Stimulated activated naive CD4-positive, alpha-beta T cell (primary cell): ENCODE measurements around the gene MS4A4A.
A peak's percentile ranks its signal among the peaks of the same experiment; 100 is the strongest.
"Not testable (repeated sequence)": the region's sequence is repeated elsewhere in the genome, so short reads cannot be mapped to it uniquely, and the experiment has no call there.

Source experiments
- DNase-seq, 6 experiments: peaks; one replicate each; lab custom pipeline; 2025; lab: John Stamatoyannopoulos, UW

MS4A4A gene

DNA sequence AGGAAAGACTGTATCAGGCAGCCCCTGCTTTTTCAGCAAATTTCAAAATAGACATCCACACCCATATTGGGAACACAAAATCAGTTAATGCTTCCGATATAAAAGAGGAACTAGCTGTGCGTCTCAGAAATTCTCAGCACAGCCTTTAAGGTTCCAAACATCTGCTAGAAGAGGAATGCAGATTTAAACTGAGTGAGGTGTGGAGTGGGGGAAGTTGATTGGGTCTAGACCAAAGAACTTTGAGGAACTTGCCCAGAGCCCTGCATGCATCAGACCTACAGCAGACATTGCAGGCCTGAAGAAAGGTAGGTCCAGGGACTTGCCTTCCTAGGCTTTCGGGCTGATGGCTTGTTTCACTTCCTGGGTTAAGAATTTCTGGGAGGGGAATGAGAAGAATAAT, at the start of gene MS4A4A:
Gene MS4A4A (plus strand): TSS at position 255 of the 400 bp plus-strand sequence. CDS start 10 bp downstream, at position 265.
- no peak for DNase-seq

DNA sequence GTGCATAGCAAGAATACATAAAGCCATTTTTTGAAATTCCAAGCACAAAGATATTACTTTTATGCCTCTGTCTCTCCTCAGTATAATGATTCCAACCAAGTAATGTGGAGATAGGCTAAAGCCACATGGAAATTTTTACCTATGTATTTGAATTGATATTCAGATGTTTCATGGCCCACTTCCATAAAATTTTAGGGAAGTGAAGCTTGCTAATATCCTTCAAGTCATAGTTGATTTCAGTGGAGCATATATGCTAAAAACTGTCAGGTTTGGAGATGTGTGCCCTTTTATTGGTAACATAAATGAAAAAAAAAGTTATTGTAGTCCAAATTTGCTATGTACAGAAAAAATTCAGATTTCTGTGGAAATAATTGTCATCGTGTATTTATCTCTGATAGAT, 49.8 kb upstream of the MS4A4A start:
- no peak for DNase-seq

DNA sequence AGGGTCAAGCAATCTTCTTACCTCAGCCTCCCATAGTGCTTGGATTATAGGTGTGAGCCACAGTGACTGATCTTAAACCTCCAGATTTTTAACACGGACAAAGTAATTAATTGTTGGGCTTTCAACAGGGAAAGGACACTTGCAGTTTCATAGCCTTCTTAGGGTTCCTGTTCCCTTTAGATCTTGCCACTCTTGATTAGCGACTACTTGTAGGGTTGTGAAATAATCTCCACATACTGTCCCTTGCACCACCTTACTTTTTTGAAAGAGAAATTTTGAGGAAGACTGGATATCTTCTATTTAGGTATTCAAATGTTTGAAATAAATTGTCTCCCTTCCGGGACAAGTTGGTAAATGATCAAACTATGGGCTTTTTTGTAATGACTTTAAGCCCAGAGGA, 45.1 kb upstream of the MS4A4A start:
- no peak for DNase-seq

DNA sequence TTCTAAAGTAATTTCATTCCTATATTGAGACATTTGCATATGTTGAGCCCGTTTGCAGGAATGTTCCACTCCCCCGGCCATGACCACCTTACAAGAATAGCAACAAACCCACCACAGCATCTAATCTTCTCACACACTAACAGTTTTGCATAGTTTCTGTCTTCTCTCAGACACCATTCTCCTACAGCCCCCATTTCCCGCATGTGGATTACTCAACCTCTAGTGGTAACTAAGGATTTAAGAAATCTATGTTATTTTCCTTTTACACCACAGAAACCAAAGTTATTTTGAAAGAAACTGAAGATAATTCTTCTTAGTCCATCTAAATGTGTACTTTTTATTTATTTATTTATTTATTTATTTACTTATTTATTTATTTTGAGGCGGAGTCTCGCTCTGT, 39.8 kb upstream of the MS4A4A start:
- DNase-seq: no peak

DNA sequence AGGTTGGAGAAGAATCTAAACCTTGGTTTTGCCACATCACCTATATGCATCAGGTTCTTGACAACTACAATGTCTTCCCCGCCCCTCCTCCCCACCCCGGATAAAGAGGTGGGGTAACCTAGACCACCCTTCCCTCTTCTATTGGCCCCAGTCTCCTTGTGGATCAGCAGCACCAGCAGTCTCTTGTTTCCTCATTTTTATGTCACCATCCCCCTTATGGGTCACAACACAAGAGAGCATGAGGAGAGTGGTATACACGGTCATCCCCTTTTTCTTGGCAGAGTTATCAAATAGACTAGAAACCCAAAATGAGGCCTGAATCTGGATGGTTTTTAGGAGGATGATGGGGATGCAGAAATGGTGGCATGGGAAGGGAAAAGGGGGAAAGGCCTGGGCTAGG, 38.7 kb upstream of the MS4A4A start:
- DNase-seq: no peak

DNA sequence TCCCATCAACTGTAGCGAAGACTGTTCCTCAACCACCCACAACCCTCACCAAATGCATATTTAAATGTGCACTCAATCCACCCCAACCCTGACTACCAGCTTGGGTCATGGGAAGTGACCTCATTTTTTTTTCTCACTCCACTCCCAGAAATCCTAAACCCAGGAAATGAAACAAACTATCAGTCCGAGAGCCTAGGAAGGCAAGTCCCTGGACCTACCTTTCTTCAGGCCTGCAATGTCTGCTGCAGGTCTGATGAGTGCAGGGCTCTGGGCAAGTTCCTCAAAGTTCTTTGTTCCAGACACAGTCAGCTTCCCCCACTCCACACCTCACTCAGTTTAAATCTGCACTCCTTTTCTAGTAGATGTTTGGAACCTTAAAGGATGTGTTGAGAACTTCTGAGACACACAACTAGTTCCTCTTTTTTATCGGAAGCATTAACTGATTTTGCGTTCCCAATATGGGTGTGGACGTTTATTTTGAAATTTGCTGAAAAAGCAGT, 37.7 kb upstream of the MS4A4A start, which contains the start of gene MS4A4E:
Gene MS4A4E (minus strand): TSS at position 398 of the 500 bp plus-strand sequence. CDS start 13,082 bp downstream, outside the sequence.
- no peak for DNase-seq

DNA sequence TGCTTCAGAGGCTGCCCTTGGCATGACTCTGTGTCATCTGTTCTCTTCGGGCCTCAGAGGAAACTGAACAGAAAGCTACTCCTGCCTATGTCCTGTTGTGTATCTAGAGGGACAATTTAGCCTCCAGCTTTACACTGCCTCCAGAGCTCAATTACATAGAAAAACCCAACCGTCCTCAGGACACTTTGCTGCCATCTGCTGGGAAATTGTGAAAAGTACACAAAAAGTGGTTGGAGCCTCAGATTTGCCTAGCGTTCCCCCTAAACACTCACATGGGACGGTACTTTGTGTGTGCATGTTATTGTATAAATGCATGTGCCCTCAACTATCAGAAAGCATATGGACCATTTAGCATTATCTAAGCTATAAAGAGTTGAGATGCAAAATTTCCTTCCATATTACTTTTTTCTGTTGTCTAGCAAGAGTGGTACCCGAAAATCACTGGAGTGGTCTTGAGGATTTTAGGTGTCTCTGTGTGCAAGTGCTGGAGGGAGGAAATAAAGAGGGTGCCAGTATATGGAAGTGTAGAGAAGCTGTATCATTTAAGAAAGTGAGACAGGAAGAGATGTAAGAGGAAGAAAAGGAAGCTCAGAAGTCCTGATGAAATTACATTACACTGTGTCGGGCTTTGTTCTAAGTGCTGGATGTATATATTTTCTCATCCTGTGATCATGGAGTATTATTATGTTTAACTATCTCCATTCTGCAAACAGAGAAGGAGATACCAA, 28.8 kb upstream of the MS4A4A start:
- peak in 1 of 6 experiments; percentile 30 for DNase-seq

DNA sequence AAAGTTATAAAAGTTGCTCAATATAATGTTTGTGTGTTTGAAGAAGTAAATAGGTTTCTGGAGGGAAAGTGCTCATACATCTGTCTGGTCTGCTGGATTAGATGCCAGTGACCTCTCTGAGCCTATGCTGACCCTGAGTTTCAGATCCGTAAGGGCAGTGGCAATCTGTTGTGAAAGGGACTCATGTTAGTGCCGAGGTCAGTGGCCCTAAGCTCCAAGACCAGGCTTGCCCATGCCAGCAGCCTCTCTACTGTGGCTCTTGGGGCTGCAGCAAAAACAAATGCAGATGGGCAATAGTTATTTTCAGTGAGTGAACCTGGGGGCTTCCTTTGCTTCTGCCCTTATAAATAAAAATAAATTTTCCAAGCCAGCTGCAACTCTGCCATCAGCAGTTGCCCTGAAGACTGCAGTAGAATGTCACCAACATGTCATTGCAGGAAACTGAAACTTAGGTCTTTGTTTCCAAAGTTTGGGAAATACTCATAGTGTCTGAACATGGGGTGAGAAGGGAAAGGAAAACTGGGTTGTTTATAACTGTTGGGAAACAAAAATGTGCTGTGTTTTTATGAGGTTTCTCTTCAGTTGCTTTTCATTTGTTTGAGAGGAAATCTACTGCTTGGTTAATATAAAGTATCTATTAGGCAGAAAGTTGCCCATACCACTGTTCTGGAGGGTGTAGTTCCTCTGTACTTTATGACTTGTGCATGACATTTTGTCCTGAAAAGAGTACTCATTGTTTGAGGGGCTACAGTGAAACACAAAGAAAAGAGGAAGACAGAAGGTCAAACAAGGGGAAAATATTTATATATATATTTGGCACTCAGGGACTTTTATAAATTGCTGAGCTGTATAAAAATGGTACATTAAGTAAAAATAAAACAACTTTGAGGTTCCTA, 28.0 kb upstream of the MS4A4A start:
- no peak for DNase-seq

DNA sequence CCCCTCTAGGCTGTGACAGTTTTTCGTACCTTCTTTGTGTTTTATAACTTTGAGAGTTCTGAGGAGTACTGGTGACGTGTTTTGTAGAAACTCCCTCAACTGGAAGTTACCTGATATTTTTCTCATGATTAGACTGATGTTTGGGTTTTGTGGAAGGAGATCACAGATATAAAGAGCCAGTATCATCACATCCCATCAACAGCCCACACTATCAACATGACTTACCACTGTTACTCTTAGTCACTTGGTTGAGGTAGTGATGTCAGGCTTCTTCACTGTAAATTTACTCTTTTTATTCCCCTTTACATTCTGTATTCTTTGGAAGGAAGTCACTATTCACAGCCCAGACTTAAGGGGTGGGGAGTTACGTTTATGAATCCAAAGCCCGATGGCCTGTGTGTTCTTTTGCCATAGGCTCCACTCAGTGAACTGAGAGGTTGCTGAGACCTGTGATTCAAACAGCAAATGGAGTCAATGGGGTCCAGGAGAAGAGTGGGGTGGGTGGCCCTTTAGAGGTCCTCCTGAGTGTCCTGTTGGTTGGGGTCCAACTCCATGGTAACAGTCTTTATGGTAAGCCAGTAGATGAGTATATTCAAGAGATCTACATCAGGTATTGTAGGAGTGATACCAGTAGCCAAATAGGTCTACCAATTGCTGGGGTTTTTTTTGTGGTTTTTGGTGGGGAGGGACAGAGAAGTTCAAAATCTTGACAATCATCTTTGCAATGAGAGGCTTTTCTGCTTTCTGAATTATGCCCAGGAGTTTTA, 22.3 kb upstream of the MS4A4A start:
- no peak for DNase-seq

DNA sequence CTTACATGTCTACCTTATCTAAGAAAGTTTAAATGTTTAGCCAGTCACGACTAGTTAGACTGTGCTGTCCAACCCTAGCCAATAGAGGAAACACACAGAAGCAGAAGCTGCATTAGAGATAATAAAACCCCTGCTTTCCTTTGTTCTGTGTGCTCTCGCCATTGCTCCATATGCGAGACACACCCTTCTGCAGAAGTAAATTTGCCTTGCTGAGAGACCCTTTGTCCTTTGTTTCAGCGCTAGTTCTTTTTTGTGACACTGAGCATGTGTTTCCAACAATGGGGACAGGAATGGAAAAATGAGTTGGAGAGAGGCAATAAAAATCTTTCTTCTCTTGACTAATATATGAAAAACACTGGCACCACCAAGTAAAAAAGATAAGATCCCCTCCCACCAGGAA, 19.5 kb upstream of the MS4A4A start:
- DNase-seq: no peak

DNA sequence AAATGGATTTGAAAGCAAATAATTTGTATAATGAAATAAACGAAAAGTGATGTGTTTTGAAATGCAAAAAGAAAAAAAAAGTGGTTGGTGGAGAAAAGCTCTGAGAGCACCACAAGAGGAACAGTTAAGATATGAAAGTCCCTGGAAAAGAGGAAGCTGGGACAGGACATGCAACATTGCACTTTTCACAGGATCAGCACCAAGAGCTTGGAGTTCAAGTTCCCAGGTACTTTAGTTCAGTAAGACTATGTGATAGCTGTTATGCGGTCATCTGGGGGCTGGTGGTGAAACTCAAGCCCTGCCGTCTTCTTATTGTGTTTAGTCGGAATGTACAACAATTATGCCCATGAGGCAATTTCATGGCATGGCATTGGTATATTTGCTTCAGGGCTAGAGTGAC, 17.1 kb upstream of the MS4A4A start:
- no peak for DNase-seq

DNA sequence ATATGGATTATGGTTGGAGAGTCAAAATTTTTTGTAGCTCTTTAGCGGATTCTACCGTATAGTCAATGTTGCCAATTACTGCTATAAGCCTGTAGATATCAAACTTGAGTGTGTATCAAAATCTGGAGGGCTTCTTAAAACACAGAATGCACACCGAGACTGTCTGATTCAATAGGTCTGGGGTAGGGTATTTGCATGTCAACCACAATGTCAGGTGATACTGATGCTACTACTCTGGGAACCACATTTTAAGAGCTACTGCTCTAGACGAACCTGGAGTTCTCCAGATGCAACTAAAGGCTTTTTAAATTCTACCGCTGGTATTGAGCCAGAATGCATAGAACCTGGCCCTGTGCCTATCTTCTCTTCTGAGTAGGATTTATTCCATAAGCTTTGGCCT, 15.8 kb upstream of the MS4A4A start:
- DNase-seq: no peak

DNA sequence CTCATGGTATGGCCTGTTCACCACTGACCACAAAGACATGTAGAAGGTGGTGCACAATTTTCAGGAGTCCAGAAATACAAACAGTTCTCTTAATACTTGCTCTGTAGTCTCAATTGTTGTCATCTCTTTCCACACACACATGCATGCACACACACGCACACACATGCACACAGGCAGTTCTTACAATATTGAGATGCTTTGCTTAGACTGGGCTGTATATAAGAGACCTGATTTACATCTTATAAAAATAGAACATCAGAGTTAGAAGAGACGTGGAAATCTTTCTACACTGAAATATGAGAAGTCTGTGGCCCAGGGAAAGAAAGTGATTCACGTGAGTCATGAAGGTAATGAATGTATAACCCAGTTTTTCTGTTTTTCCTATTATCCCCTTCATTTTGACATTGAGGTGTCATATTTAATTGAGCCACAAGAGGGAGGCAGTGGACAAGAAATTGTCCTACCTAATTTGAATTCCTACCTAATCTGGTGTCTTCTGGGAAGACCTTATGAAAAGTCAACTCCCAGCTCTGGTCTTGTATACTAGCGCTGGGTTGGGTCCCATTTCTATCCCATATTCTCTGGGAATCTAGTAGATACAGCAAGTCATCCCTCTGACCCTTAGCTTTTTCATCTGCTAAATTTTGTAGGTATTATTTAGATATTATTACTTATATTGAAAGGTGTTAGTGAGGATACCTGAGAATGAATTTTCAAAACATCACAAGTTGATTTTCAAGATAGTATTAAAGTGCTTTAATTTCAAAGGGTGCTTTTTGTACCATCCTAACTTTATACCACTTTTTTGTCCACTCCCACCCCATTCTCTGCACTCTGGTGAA, 14.9 kb upstream of the MS4A4A start:
- DNase-seq: peak in 1 of 6 experiments; percentile 7

DNA sequence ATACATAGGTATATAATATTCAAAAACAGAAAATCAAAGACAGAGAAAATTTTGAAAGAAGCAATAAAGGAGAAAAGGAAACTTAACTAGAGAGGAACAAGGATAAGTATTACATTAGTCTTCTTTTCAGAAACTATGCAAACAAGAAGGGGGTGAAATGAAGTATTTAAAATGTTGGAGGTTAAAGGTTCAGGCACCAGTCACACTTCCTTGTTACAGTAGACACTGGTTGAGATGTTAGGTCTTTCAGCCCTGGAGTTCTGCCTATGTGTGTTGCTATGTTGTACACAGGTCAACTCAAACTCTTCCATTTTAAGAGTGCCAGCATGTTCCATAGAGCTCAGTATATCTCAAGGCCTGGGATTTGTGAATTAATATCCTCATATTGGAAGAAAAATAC, 6.0 kb upstream of the MS4A4A start:
- no peak for DNase-seq

DNA sequence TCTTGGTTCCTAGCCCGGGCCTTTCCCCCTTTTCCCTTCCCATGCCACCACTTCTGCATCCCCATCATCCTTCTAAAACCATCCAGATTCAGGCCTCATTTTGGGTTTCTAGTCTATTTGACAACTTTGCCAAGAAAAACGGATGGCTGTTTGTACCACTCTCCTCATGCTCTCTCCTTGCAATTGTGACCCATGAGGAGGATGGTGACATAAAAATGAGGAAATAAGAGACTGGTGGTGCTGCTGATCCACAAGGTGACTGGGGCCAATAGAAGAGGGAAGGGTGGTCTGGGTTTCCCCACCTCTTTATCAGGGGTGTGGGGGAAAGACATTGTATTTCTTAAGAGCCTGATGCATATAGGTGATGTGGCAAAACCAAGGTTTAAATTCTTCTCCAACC, 1.0 kb downstream of the MS4A4A start:
- DNase-seq: no peak

DNA sequence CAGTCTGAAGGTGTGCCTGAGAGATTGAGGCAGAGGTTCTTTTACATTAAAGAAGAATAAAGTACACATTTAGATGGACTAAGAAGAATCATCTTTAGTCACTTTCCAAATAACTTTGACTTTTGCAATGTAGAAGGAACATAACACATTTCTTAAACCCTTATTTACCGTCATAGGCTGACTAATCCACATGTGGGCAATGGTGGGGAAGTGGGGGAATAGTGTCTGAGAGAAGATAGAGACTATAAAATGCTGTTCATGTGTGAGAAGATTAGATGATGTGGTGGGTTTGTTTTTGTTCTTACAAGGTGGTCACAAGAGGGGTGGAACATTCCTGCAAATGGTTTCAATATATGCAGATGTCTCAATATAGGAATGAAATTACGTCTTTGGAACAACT, 1.8 kb downstream of the MS4A4A start:
- no peak for DNase-seq

DNA sequence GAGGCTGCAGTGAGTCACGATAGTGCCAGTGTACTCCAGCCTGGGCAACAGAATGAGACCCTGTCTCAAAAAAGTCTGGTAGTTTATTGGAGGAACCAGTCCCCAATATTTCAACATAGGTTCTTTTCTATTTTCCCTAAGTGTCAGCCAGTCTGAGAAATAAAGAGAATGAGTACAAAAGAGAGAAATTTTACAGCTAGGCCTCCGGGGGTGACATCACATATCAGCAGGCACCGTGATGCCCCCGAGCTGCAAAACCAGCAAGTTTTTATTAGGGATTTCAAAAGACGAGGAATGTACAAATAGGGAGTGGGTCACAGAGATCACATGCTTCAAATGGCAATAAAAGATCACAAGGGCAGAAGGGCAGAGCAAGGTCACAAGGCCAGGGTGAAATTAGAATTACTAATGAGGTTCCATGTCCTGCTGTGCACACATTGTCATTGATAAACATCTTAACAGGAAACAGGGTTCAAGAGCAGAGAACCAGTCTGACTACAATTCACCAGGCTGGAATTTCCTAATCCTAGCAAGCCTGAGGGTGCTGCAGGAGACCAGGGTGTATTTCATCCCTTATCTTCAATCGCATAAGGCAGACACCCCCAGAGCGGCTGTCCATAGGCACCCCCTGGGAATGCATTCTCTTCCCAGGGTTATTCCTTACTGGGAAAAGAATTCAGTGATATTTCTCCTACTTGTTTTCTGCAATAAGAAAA, 5.1 kb downstream of the MS4A4A start:
- not testable (repeated sequence) for DNase-seq

DNA sequence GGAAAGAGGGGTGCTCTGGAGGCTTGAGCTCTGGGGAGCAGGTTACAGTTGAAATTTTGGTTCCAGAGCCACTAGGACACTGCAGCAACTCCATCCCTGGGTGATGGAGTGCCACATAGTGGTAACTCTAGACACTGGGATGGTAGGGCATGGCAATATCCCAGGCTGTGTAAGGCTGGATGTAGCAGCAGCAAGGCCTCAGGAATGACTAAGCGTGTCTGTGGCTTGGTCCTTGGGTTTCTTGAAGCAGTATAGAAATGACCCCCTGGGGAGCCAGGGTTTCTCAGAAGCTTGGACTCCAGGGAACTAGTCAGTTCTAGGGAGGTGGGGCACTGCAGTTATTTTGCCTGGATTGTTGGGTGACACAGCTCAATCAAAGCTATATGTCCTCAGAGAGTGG, 8.1 kb downstream of the MS4A4A start:
- no peak for DNase-seq

DNA sequence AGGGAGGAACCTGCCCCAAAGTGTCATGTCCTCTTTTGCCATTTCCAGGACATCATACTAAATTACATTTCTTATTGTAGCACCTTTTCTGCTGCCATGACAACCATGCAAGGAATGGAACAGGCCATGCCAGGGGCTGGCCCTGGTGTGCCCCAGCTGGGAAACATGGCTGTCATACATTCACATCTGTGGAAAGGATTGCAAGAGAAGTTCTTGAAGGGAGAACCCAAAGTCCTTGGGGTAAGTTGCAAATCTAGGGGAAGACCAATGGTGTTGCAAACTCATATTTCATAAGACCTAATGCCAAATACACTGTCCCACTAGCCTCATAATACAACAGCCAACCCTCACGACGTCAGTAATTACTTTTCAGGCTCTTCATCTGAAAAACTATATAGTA, 11.7 kb downstream of the MS4A4A start:
- no peak for DNase-seq

DNA sequence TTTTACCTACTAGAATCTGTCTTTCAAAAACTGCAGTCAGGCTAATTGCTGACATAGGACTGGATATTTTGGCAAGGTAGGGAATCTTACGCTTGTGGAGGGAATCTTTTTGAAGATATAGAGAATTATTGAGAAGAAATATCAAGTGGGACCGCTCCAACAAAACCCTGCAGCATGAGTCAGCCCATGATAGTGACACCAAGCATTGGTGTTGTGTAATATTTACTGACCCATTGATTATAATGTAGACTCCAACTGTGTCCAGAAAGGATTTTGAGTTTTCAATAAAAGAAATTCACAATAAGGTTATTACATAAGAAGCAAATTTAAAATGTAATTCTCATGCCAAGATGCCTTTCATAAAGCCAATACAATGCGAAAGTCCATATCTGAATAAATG, 20.7 kb downstream of the MS4A4A start:
- no peak for DNase-seq

DNA sequence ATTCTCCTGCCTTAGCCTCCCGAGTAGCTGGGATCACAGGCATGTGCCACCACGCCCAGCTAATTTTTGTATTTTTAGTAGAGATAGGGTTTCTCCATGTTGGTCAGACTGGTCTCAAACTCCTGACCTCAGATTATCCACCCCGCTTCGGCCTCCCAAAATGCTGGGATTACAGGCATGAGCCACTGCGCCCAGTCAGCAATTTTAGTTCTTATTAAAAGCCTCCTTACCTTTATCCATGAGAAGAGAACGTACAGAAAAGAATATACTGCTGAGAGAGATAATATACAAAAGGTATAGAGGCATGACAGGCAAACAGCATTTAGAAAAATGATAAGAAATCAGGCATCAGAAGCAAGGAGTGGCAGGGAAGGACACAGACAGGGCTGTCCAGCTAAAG, 21.4 kb downstream of the MS4A4A start:
- not testable (repeated sequence) for DNase-seq
